Posterior vena cava (tissue), 2 donors: ENCODE results near the gene ZNF41. TPM values are rescaled to one million over a fixed set of nuclear protein-coding genes. Genes with fewer than 3 reads are reported as not detected.

Experiments used
- DNase-seq: peaks from one replicate; pipeline ENCODE4 v3.0.0-alpha.2; 2020; ENCODE audit warnings: low spot score
- intact Hi-C, 2 donors: fragments of 100-400 bp; cut with DNase I; formaldehyde crosslinking; loops; one replicate each; pipeline versions ENCODE4 v1.14.1 to v1.14.2; 2022 to 2023
- total RNA-seq, 2 donors: library from RNA; stranded (reverse); fragmentation: NEBNext Ultra II Directional; extraction: Animal tissue kit (Norgen Biotek cat#: 25700); gene quantifications; one replicate each; pipeline ENCODE4 v1.2.1, GENCODE V29; 2021
- donor health status: DM: yes; HTN: yes; CAD: no.
- donor health status: DM: yes; HTN: yes; CAD: no.

Gene ZNF41
- total RNA-seq, 2 donors from 2014 or later = 6.4 to 8.5 TPM

DNA sequence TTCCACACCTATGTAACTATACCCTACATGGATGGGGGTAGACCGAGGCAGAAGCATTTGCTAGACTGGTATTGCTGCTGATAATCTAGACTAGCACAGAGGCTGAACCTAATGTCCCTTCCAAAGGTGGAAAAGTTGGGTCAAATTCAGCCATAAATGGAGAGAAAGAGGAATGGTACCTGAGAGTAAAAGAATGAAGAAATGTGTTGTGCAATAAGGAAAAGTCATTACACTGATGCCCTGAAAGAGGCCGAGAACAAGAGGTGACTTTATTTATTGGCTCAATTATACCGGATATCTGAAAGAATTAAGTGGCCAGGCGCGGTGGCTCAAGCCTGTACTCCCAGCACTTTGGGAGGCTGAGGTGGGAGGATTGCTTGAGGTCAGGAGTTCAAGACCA lies 52.1 kb downstream of the ZNF41 start:
- intact Hi-C loops = no loop called here
- DNase-seq = no peak

DNA sequence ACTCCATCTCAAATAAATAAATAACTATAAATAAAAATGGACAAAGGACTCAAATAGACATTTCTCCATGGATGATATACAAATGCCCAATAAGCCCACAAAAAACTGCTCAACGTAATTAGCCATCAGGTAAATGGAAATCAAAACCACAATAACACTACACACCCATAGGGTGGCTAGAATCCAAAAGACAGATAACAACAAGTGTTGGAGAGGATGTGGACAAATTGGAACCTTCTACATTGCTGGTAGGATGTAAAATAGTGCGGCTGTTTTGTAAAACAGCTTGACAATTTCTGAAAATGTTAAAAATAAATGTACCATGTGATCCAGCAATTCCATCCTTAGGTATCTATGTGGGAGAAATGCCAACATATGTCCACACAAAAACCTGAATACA lies 60.6 kb downstream of the ZNF41 start:
- no peak for DNase-seq
- intact Hi-C loops = no loop called here

DNA sequence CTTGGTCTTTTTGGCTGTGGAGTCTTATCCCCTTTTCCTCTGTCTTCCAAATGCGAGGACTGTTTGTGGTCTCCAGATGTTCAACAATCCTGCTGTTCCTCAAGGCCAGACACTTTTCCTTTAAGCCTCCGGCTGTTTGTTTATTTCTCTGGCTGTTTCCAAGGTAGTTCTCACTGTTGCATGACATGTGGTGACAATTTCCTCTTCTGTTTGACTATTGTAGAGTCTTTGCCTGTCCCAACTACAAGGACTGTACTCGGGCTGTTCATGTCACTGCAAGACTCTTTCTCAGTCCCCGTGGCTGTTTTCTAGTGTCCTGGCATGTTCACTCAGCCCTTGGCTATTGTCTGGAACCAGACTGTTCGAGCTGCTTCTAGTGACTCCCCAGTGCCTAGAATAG lies 62.1 kb downstream of the ZNF41 start:
- intact Hi-C loops = no loop called here
- DNase-seq = no peak

DNA sequence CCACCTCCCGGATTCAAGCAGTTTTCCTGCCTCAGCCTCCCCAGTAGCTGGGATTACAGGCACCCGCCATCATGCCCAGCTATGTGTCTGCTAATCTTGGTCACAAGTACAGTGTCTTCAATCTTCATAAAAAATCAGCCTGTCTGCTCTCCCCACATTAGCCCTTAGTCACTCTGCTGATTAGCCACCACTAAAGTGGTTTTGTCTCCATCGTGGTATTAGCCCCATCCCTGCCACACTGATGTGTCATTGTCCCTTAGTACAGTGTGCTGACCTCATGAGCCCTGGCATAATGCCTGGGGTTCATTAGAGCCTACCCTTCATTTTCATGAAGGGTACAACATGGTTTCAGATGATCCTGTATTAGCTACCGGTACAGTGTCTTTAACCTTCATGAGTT lies 62.8 kb downstream of the ZNF41 start:
- intact Hi-C loops = no loop called here
- no peak for DNase-seq

DNA sequence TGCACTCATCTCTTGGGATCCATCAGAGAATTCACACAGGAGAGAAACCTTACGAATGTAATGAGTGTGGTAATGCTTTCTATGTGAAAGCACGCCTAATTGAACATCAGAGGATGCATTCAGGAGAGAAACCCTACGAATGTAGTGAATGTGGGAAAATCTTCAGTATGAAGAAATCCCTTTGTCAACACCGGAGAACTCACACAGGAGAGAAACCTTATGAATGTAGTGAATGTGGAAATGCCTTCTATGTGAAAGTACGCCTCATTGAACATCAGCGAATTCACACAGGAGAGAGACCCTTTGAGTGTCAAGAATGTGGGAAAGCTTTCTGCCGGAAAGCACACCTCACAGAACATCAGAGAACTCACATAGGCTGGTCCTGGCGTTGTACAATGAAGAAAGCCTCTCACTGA lies 69.8 kb downstream of the ZNF41 start:
- intact Hi-C loops = no loop called here

More for the DNA sequence above, 69.8 kb downstream of the ZNF41 start:
- no peak for DNase-seq

Other genes with a start within 250 kb of the ZNF41 start
- gene ZNF157, start 112.6 kb downstream of the ZNF41 start, total RNA-seq = under 1 TPM; 0.14 to 0.19 TPM
- 10 to 100 TPM; 42.5 to 52.7 TPM for gene ARAF, start 78.0 kb upstream of the ZNF41 start, total RNA-seq
- 1,000 to 10,000 TPM; 1,076 to 2,214 TPM for gene TIMP1, start 99.2 kb upstream of the ZNF41 start, total RNA-seq
- gene SYN1, start 136.6 kb upstream of the ZNF41 start, total RNA-seq = 1 to 10 TPM; 1.2 to 2.3 TPM
- gene CFP, start 146.7 kb upstream of the ZNF41 start, total RNA-seq = 1 to 10 TPM; 3.2 to 10.0 TPM
- 10 to 100 TPM; 25.6 to 30.7 TPM for gene ELK1, start 167.3 kb upstream of the ZNF41 start, total RNA-seq
- 10 to 100 TPM; 70.1 to 75.6 TPM for gene UXT, start 176.0 kb upstream of the ZNF41 start, total RNA-seq